ENCODE results near the gene GPR32. TPM values are rescaled to one million over a fixed set of nuclear protein-coding genes. Genes with fewer than 3 reads are reported as not detected.

Gene GPR32
- polyA plus RNA-seq, 3 donors: not detected

DNA sequence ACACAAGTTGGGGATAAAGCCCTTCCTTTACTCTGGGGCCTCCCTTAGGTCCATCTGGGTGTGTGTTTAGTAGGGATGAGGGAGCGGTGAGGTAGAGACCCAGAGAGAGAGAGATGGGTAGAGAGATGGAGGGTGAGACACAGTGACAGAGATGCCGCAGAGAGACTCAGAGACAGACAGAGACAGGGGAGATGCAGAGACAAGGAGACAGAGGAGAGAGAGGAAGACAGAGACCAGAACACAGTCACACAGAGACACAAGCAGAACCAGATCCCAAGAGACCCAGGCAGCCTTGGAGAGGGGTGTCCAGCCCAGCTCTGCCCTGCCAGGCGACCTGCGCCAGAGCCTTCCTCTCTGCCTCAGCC is 51.0 kb downstream of the GPR32 start:
- DNase-seq: no peak
- Histone ChIP-seq H3K9ac (ENCODE audit: insufficient read depth, low read length, poor library complexity, severe bottlenecking) (no peak overlapping the region), H3K36me3 (replicated peaks in 1 of 2; ENCODE audit: control insufficient read depth in 1 of 2, insufficient read depth in 2 of 2, low read length in 2 of 2) (no peaks in the 10 kb centered on the region), H3K4me1 (ENCODE audit: control insufficient read depth in 1 of 2, insufficient read depth in 2 of 2, low read length in 2 of 2) (peaks cover 21 to 27% of the 10 kb centered on the region in 2 donors), H3K79me2 (ENCODE audit: insufficient read depth, low read length) (no peaks in the 10 kb centered on the region), H3K4me2 (replicated peaks; ENCODE audit: extremely low read depth, low read length, poor library complexity, severe bottlenecking) (peak overlapping the region; percentile 65), H3K4me3 (replicated peaks in 1 of 3; ENCODE audit: low read depth in 2 of 3, low read length in 3 of 3) (peak overlapping the region in 2 of 3 experiments; percentile 14 to 43), H2AFZ (ENCODE audit: insufficient read depth, low read depth, low read length, poor library complexity, severe bottlenecking) (peak overlapping the region; percentile 62), H3K27me3 (ENCODE audit: control insufficient read depth in 2 of 2, insufficient read depth in 2 of 2, low read length in 2 of 2) (peaks cover 0 to 45% of the 10 kb centered on the region in 2 donors), H3K9me3 (replicated peaks in 1 of 2; ENCODE audit: control insufficient read depth in 1 of 2, insufficient read depth in 1 of 2, low read length in 2 of 2) (no peaks in the 10 kb centered on the region), H4K20me1 (ENCODE audit: insufficient read depth, low read length) (no peaks in the 10 kb centered on the region), H3K27ac (ENCODE audit: low read depth in 1 of 2, low read length in 2 of 2) (no peak overlapping the region)
- peaks cover 29% of the 10 kb centered on the region for H3K4me1 Mint-ChIP-seq
- H3K27ac Mint-ChIP-seq: no peak overlapping the region
- 75% methylated on average over 3 of the region's 4 CpGs for WGBS (ENCODE audit: insufficient coverage)
- no peak for TF ChIP-seq CTCF (IDR thresholded peaks at IDR 0.05)
- peaks cover 68 to 73% (median 71%) of the 10 kb centered on the region in 3 donors for H3K27me3 Mint-ChIP-seq (ENCODE audit: low read depth in 3 of 3)
- intact Hi-C loops (cut with micrococcal nuclease): no loop called here
- peaks cover 0 to 3% of the 10 kb centered on the region in 2 donors for H3K36me3 Mint-ChIP-seq
- peak overlapping the region; percentile 31 to 58 for H3K4me3 Mint-ChIP-seq
- H3K9me3 Mint-ChIP-seq: peaks cover 0 to 13% (median 6%) of the 10 kb centered on the region in 7 donors

Small RNAs within 50 kb of the gene (small RNA-seq; reads per million reads assigned to genes)
- gene SNORD88A (ENCODE audit: insufficient read length, low read depth) (193 reads per million, percentile 97 among the genes with 10 or more reads in this experiment), gene SNORD88B (ENCODE audit: insufficient read length, low read depth) (not detected), gene SNORD88C (ENCODE audit: insufficient read length, low read depth) (not detected)

Other genes with a start within 250 kb of the GPR32 start
- not detected for gene LRRC4B, start 202.0 kb upstream of the GPR32 start, polyA plus RNA-seq
- gene SYT3, start 130.6 kb upstream of the GPR32 start, polyA plus RNA-seq: not detected
- not detected for gene C19orf81, start 121.0 kb upstream of the GPR32 start, polyA plus RNA-seq
- gene SHANK1, start 50.7 kb upstream of the GPR32 start, polyA plus RNA-seq: not detected
- gene CLEC11A, start 47.1 kb upstream of the GPR32 start, polyA plus RNA-seq: 10 to 100 TPM in 2 of 3 donors, 1 to 10 TPM in 1; 8.2 to 49.1 (median 12.4) TPM
- not detected for gene ACP4, start 20.0 kb downstream of the GPR32 start, polyA plus RNA-seq
- under 1 TPM in 2 of 3 donors, not detected in 1; 0.66 to 0.72 TPM for gene KLK1, start 53.3 kb downstream of the GPR32 start, polyA plus RNA-seq
- gene KLK15, start 63.1 kb downstream of the GPR32 start, polyA plus RNA-seq: not detected
- gene KLK3, start 84.5 kb downstream of the GPR32 start, polyA plus RNA-seq: not detected
- gene KLK2, start 103.0 kb downstream of the GPR32 start, polyA plus RNA-seq: not detected
- not detected for gene KLK4, start 140.9 kb downstream of the GPR32 start, polyA plus RNA-seq
- gene KLK5, start 182.6 kb downstream of the GPR32 start, polyA plus RNA-seq: not detected
- not detected for gene KLK6, start 199.1 kb downstream of the GPR32 start, polyA plus RNA-seq
- gene KLK7, start 213.5 kb downstream of the GPR32 start, polyA plus RNA-seq: not detected
- gene KLK8, start 231.1 kb downstream of the GPR32 start, polyA plus RNA-seq: not detected
- gene KLK10, start 249.2 kb downstream of the GPR32 start, polyA plus RNA-seq: not detected

Measured in CD14-positive monocyte (primary cell).